Mesendoderm (in vitro differentiated cells): ENCODE measurements around the gene GSTM2.
A peak's percentile ranks its signal among the peaks of the same experiment; 100 is the strongest.
"Not testable (repeated sequence)": the region's sequence is repeated elsewhere in the genome, so short reads cannot be mapped to it uniquely, and the experiment has no call there.

Experiments
- DNase-seq: peaks from one replicate; pipeline ENCODE4 v3.0.0; 2013
- H2AK5ac ChIP-seq: 2 replicates; pipeline ENCODE4 v1.6.1; 2013; ENCODE audit warnings: low read length, inconsistent platforms
- H2BK120ac ChIP-seq: 2 replicates; pipeline ENCODE4 v1.6.1; 2013; ENCODE audit warnings: low read depth, mild to moderate bottlenecking, low read length, moderate library complexity, mixed read lengths
- H2BK15ac ChIP-seq: replicated peaks from 2 replicates; pipeline ENCODE4 v1.6.1; 2013; ENCODE audit warnings: low read depth, mild to moderate bottlenecking, moderate library complexity
- H2BK5ac ChIP-seq: 2 replicates; pipeline ENCODE4 v1.6.1; 2013; ENCODE audit warnings: low read length, inconsistent platforms
- H3K18ac ChIP-seq: 2 replicates; pipeline ENCODE4 v1.6.1; 2013; ENCODE audit warnings: mild to moderate bottlenecking, low read length, mixed read lengths
- H3K23ac ChIP-seq: one replicate; pipeline ENCODE4 v1.6.1; 2013; ENCODE audit warnings: low read length
- H3K27ac ChIP-seq: 2 replicates; pipeline ENCODE4 v1.5.1; 2013; ENCODE audit warnings: low read depth, mild to moderate bottlenecking, inconsistent platforms, low read length, moderate library complexity
- H3K27me3 ChIP-seq: 2 replicates; pipeline ENCODE4 v1.6.1; 2013; ENCODE audit warnings: low read length, control low read depth, mild to moderate bottlenecking, inconsistent platforms; ENCODE audit not compliant: insufficient read depth, poor library complexity
- H3K36me3 ChIP-seq: 2 replicates; pipeline ENCODE4 v1.6.1; 2013; ENCODE audit warnings: low read length, inconsistent platforms; ENCODE audit not compliant: control insufficient read depth, insufficient read depth
- H3K4ac ChIP-seq: one replicate; pipeline ENCODE4 v1.6.1; 2013; ENCODE audit warnings: low read depth, mild to moderate bottlenecking, low read length, moderate library complexity
- H3K4me1 ChIP-seq: 2 replicates; pipeline ENCODE4 v1.6.1; 2013; ENCODE audit warnings: low read depth, low read length, inconsistent platforms; ENCODE audit not compliant: control insufficient read depth
- H3K4me2 ChIP-seq: 2 replicates; pipeline ENCODE4 v1.6.1; 2013; ENCODE audit warnings: low read length
- H3K4me3 ChIP-seq: 2 replicates; pipeline ENCODE4 v1.5.1; 2013; ENCODE audit warnings: mild to moderate bottlenecking, low read length
- H3K56ac ChIP-seq: one replicate; pipeline ENCODE4 v1.6.1; 2013; ENCODE audit warnings: low read length
- H3K79me1 ChIP-seq: 2 replicates; pipeline ENCODE4 v1.6.1; 2013; ENCODE audit warnings: low read length, inconsistent platforms
- H3K79me2 ChIP-seq: 2 replicates; pipeline ENCODE4 v1.6.1; 2013; ENCODE audit warnings: mild to moderate bottlenecking, low read length; ENCODE audit not compliant: control insufficient read depth, insufficient read depth
- H3K9ac ChIP-seq: 2 replicates; pipeline ENCODE4 v1.6.1; 2013; ENCODE audit warnings: low read length, inconsistent platforms
- H4K5ac ChIP-seq: one replicate; pipeline ENCODE4 v1.6.1; 2013; ENCODE audit warnings: low read length
- H4K8ac ChIP-seq: one replicate; pipeline ENCODE4 v1.6.1; 2013; ENCODE audit warnings: low read depth, mild to moderate bottlenecking, control low read depth, low read length, moderate library complexity
- WGBS: extraction: QIAGEN DNeasy Blood & Tissue Kit; methylation state at CpG from one replicate; pipeline ENCODE4 v1.1.7; 2013; ENCODE audit warnings: low lambda C conversion rate, missing lambda C conversion rate; ENCODE audit not compliant: insufficient coverage; ENCODE audit errors: extremely low coverage; 5-methylcytosine and 5-hydroxymethylcytosine counted together

Gene GSTM2

DNA sequence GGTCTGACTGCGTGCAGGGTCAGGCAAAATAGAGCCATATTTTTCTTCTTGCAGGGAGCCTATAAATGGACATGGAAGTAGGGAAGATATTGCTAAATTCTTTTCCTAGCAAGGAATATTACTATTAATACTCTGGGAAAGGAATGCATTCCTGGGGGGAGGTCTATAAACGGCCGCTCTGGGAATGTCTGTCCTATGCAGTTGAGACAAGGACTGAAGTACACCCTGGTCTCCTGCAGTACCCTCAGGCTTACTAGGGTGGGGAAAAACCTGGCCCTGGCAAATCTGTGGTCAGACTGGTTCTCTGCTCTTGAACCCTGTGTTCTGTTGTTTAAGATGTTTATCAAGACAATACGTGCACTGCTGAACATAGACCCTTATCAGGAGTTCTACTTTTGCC, 41.1 kb downstream of the GSTM2 start:
- H3K4me1 ChIP-seq, H2BK15ac ChIP-seq, H3K18ac ChIP-seq, H3K79me1 ChIP-seq, H4K5ac ChIP-seq, H3K36me3 ChIP-seq, H3K27me3 ChIP-seq, DNase-seq, H3K9ac ChIP-seq, H3K4me2 ChIP-seq, H2BK5ac ChIP-seq, H3K4me3 ChIP-seq, H2BK120ac ChIP-seq, H3K27ac ChIP-seq, H4K8ac ChIP-seq, H3K56ac ChIP-seq, H3K79me2 ChIP-seq, H3K4ac ChIP-seq, H3K23ac ChIP-seq, H2AK5ac ChIP-seq: not testable (repeated sequence)
- no CpG with 5 or more reads among the region's 4 CpGs for WGBS

DNA sequence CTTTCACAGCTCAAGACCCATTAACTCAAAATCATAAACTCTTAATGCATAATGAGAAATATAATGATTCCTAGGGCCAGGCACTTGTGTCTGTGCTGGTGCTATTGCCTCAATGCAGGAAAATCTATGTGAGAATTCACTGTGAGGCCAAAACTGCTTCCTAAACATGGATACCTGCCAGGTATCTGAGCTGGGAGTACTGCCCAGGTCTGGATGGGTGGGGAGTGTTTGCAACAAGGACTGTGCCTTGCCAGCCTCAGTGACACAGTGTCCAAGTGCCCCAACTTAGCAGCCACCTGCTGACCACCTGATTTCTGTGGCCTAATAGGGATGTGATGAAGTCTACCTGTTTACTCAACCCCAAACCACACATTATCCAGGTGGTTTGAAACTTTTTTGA, 42.0 kb downstream of the GSTM2 start:
- not testable (repeated sequence) for H3K4me2 ChIP-seq, H2BK15ac ChIP-seq, H3K4me1 ChIP-seq, H2AK5ac ChIP-seq, H4K8ac ChIP-seq, H3K4me3 ChIP-seq, H3K56ac ChIP-seq, H3K27ac ChIP-seq, H2BK120ac ChIP-seq, H3K18ac ChIP-seq, H3K79me1 ChIP-seq, H4K5ac ChIP-seq, H3K79me2 ChIP-seq, H3K27me3 ChIP-seq, H3K36me3 ChIP-seq, H3K23ac ChIP-seq, H2BK5ac ChIP-seq, H3K4ac ChIP-seq, H3K9ac ChIP-seq, DNase-seq

DNA sequence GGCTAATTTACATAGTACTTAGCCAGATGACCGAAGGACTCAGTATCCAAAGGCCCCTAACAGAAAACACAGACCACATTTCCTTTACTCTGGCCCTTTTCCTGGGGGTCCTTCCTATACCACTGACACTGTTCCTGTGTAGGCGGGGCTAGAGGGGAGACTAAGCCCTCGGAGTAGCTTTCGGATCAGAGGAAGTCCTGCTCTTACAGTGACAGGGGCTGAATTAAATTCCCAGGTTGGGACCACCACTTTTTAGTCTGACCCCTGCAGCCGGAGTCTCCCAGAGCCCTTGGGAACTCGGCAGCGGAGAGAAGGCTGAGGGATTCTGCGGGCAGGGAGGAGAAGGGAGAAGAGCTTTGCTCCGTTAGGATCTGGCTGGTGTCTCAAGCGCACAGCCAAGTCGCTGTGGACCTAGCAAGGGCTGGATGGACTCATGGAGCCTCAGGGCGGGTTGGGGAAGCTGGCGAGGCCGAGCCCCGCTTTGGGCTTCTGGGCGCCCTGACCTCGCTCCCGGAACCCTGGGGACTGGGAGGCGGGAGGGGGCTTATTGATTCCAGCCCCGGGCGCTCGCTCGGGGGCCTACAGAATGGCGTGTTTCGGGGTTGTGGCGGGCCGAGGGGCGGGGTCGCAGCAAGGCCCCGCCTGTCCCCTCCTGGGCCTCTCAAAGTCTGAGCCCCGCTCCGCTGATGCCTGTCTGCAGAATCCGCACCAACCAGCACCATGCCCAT, 43.9 kb downstream of the GSTM2 start, which contains the start of gene GSTM5:
GSTM5 (plus strand) TSS at position 659 of the 728 bp plus-strand sequence; CDS start at position 721, 62 bp downstream.
- Histone ChIP-seq H3K56ac (peak within 1 kb of the TSS; percentile 30), H3K9ac (peak within 1 kb of the TSS; percentile 28)
- H3K36me3 ChIP-seq, H2AK5ac ChIP-seq, H3K4me3 ChIP-seq, H3K4me1 ChIP-seq, H3K4me2 ChIP-seq, H4K5ac ChIP-seq, H2BK15ac ChIP-seq, H3K4ac ChIP-seq, DNase-seq, H3K27ac ChIP-seq, H3K27me3 ChIP-seq, H3K18ac ChIP-seq, H3K79me1 ChIP-seq, H2BK5ac ChIP-seq, H4K8ac ChIP-seq, H2BK120ac ChIP-seq, H3K79me2 ChIP-seq, H3K23ac ChIP-seq: not testable (repeated sequence)
- no CpG with 5 or more reads among the region's 33 CpGs for WGBS

DNA sequence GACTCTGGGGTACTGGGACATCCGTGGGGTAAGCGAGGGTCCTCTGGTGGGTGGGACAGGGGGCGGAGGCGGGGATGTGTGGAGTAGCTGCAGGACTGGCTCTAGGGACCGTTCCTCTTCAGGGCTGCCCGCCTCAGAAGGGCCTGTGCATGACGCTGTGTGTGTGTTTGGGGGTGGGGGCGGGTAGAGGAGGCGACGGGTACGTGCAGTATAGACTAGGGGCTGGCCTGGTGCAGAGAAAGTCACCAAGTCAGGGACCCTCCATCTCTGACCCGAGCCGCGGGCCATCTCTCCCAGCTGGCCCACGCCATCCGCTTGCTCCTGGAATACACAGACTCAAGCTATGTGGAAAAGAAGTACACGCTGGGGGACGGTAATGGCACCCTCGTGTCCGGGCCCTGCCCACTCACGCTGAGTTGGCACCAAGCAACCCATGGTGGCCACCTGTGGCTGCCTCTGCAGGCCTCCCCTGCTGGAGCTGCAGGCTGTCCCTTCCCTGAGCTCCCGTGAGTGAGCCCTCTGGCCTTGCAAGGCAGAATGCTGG, 44.5 kb downstream of the GSTM2 start:
- H3K9ac ChIP-seq = no peak overlapping the region
- H3K27ac ChIP-seq = no peak overlapping the region
- H3K18ac ChIP-seq = no peak overlapping the region
- no peak overlapping the region for H4K5ac ChIP-seq
- no peak overlapping the region for H2BK15ac ChIP-seq
- no peaks in the 10 kb centered on the region for H3K27me3 ChIP-seq
- no peaks in the 10 kb centered on the region for H3K36me3 ChIP-seq
- no peak overlapping the region for H2AK5ac ChIP-seq
- no peak overlapping the region for H3K4me2 ChIP-seq
- H3K79me1 ChIP-seq = no peaks in the 10 kb centered on the region
- no peak overlapping the region for H2BK120ac ChIP-seq
- no peak overlapping the region for H2BK5ac ChIP-seq
- no peak overlapping the region for H3K56ac ChIP-seq
- no peak overlapping the region for H3K23ac ChIP-seq
- WGBS = no CpG with 5 or more reads among the region's 22 CpGs
- no peak overlapping the region for H3K4ac ChIP-seq
- no peaks in the 10 kb centered on the region for H3K4me1 ChIP-seq
- DNase-seq = no peak
- no peaks in the 10 kb centered on the region for H3K79me2 ChIP-seq
- no peak overlapping the region for H4K8ac ChIP-seq
- H3K4me3 ChIP-seq = no peak overlapping the region

DNA sequence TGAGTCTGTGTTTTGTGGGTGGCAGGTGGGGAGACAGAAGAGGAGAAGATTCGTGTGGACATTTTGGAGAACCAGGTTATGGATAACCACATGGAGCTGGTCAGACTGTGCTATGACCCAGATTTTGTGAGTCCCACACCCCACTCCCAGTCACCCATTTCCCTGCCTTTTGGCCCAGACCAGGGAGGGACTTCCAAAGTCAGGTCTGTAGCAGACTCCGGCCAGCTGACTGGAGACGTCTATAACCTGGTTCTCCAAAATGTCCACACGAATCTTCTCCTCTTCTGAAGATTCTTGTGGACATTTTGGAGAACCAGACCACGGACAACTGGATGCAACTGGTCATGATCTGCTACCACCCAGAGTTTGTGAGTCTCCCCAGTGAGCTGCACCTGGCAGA, 45.8 kb downstream of the GSTM2 start:
- Histone ChIP-seq H3K56ac (no peak overlapping the region), H2BK120ac (no peak overlapping the region), H2BK5ac (no peak overlapping the region), H3K79me2 (no peaks in the 10 kb centered on the region), H3K23ac (no peak overlapping the region), H3K4me1 (no peaks in the 10 kb centered on the region), H3K79me1 (no peaks in the 10 kb centered on the region), H3K36me3 (no peaks in the 10 kb centered on the region), H2AK5ac (no peak overlapping the region), H3K4me3 (no peak overlapping the region), H3K18ac (no peak overlapping the region), H3K4me2 (no peak overlapping the region), H3K27me3 (no peaks in the 10 kb centered on the region), H4K8ac (no peak overlapping the region), H2BK15ac (no peak overlapping the region), H3K4ac (no peak overlapping the region), H4K5ac (no peak overlapping the region), H3K27ac (no peak overlapping the region), H3K9ac (no peak overlapping the region)
- no CpG with 5 or more reads among the region's 5 CpGs for WGBS
- no peak for DNase-seq
